DMS153 (cell line): ENCODE measurements around the gene PNO1.
"Not testable (repeated sequence)": the region's sequence is repeated elsewhere in the genome, so short reads cannot be mapped to it uniquely, and the experiment has no call there.

Source experiments
- DNase-seq: peaks from one replicate; lab custom pipeline; 2025; lab: John Stamatoyannopoulos, UW

PNO1 gene

DNA sequence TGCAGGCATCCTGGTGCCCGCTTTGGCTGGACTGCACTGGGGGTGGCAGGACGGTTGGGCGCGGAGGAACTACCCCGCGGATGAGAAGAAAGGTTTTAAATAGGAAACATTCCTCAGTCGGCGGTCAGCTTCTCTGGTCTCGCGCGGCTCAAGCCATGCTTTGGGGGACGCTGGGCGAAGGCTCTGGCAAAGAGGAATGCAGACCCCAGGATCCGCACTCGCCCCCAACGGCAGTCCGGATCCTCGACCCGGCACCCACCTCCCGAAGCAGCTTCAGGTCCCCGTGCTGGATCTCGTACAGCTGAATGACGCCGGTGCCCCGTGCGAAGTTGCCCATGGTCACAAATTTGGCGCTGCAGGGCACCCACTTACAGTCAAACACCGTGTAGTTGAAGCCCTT, 686 bp upstream of the PNO1 start:
- DNase-seq, result no peak

GRCh38 chr2:68158134-68158447, 403 bp downstream of the PNO1 start:
- no peak for DNase-seq

DNA sequence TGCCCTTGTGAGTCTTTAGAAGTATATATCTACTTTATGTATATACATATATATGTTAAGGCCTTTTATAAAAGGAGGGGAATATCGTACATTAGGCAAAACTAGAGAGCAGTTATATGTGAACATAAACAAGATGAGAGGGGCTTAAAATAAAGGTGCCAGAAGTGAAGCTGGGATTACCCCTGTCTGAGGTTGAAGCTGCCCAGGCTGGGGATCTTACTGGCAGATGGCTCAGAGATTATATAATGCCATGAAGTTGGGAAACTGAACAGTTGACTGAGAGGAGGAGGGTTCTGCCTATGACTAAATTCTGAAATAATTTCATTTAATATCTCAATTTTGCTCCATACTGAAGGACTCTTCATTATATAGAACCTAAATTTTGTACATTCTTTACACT, 6.0 kb downstream of the PNO1 start:
- no peak for DNase-seq

DNA sequence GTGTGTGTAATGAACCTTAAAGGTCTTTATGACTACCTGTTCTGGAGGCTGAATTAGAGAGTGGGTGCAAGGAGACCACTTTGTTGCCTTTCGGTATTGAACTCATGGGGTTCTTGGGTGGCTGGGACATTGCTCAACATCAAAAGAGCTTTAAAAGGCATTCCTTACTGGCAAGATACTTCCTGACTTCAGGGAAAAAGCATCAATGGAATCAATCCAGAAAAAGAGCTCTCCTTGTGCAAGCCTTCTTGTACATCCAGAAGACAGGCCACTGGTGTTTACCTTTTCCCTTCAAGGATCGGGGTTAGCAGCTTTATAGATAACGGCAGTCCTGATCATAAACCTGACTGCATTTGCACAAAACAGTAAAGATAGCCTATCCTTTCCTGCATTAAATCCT, 9.5 kb downstream of the PNO1 start:
- DNase-seq, result no peak

GRCh38 chr2:68169308-68169707, 11.6 kb downstream of the PNO1 start:
- no peak for DNase-seq

GRCh38 chr2:68171146-68171545, 13.5 kb downstream of the PNO1 start:
- no peak for DNase-seq

DNA sequence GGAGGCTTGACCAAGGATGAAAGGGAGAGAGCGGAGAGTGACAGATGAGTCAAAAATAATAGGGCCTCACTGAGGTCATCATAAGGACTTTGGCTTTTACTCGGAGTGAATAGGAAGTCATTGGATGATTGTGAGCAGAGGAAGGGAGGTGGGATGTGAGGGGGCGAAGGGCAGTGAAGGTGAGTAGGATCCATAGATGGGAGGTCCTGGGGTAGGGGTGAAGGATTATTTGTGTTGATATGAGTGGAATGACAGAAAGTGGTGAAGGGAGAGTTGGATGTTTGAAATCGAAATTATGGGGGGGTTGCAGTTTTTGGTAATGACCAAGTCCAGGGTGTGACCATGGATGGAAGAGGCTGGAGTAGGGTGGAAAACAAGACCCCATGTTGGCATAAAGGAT, 14.0 kb downstream of the PNO1 start:
- no peak for DNase-seq

GRCh38 chr2:68172521-68172920, 14.8 kb downstream of the PNO1 start:
- no peak for DNase-seq

GRCh38 chr2:68172990-68173700, 15.5 kb downstream of the PNO1 start:
- no peak for DNase-seq

- DNase-seq, result not testable (repeated sequence)
These were observed 17.5 kb downstream of the PNO1 start for GRCh38 chr2:68175210-68175609.

DNA sequence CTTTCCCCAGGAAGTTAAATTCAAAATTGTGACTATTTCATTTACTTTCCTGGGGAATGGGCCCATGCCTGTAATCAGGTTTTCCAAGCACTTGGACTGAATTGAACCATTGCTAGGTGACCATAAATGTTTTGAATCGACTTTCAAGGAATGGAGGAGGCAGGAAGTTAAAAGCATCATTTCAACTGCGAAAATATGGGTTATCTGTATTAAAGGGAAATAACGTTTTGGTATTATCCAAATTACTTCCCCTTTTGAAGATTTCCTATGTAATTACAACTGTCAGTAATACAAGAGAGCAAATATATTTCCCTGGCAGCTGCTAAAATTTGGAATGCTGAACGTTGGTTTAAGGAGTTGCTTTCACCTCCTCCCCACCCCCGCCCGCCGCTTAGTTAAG, 19.0 kb downstream of the PNO1 start:
- DNase-seq, result no peak

DNA sequence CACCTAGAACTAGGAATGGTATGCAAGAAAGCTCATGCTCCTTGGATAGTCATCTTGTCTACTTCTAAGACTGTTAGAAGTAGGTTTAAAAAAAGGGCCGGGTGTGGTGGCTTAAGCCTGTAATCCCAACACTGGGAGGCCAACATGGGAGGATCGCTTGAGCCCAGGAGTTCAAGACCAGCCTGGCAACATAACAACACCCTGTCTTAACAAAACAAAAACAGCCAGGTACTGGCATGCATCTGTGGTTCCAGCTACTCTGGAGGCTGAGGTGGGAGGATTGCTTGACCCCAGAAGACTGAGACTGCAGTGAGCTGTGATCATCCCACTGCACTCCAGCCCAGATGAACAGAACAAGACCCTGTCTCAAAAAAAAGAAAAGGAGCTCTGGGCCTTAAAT, 19.9 kb downstream of the PNO1 start:
- no peak for DNase-seq

DNA sequence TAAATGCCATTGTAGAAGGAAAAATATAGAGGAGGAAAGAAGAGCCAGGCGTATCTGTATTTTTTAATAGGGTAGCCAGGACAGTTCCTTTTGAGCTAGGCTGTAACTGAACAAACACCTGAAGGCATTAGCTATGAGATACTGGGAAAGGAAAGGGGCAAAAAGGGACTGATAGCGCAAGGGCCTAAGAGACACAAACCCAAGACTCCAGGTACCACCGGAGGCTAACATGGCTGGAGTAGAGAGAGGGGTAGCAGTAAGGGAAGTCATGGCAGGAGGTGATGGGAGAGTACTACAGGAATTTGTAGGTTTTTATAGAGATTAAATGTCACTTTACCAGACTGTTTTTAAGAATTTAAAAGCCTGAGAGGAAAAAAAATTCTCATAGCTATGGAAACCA, 20.7 kb downstream of the PNO1 start:
- no peak for DNase-seq

GRCh38 chr2:68178954-68179627, 21.4 kb downstream of the PNO1 start:
- no peak for DNase-seq

- DNase-seq, result no peak
These were observed 25.2 kb downstream of the PNO1 start for GRCh38 chr2:68182902-68183301.

DNA sequence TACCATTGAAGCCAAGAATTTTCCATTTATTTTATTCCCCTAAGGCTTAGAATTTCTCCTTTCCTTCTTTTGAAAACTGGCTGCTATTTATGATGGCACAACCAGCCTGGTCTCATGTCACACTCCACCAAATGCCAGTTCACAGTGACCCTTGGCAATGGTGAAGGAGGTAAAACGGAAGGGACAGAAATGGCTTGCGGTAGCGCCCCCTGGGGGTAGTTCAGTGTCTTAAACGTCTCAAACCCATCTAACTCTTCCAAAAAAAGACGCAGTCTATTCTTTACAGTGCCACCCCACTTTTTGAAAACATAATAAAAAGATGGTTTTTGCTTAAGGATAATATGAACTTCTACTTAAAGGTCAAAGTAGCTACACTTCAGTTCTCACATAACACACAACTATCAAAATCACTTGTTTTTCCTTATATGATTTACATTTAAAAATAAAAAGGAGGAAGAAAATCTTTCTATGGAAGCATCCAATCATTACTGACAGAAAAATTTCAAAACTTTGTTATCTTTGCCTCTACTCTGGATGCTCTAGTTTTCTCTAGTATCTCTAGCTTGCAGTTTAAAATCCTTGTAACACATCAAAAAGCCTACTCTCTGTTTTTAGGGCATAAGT, 28.0 kb downstream of the PNO1 start:
- no peak for DNase-seq

DNA sequence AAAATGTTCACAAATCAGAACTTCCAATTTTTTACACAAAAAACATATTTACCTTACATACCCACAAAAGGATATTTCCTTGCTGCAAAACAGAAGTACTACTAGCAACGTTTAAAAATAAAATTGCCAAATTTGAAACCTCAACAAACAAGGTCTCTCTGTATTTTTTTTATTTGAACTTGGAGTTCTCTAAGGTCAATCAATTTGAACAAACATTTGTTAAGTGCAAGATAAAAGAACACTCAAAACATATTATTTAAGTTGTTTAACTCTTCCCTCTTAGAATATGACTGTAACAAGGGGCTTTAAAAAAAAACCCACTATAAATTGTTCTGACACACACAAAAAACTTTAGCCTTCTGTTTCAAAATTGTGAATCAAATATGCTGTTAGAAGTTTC, 29.6 kb downstream of the PNO1 start:
- no peak for DNase-seq

DNA sequence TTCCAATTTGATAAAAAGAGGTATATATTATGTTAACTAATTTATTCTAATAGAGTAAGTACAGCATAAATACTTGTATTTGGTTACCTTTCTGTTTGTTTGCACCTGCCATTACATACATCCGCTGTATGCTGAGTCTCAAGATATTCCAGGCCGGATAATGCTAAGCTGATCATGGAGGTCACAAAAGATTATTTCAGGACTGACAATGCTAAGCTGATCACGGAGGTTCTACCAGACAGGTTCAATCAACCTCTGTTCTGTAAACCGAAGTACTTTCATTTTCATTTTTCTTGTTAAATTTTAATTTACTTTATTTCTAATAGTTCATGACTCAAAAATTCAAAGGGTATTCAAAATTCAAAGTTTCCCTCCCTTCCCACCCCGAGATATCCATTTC, 31.1 kb downstream of the PNO1 start:
- no peak for DNase-seq

DNA sequence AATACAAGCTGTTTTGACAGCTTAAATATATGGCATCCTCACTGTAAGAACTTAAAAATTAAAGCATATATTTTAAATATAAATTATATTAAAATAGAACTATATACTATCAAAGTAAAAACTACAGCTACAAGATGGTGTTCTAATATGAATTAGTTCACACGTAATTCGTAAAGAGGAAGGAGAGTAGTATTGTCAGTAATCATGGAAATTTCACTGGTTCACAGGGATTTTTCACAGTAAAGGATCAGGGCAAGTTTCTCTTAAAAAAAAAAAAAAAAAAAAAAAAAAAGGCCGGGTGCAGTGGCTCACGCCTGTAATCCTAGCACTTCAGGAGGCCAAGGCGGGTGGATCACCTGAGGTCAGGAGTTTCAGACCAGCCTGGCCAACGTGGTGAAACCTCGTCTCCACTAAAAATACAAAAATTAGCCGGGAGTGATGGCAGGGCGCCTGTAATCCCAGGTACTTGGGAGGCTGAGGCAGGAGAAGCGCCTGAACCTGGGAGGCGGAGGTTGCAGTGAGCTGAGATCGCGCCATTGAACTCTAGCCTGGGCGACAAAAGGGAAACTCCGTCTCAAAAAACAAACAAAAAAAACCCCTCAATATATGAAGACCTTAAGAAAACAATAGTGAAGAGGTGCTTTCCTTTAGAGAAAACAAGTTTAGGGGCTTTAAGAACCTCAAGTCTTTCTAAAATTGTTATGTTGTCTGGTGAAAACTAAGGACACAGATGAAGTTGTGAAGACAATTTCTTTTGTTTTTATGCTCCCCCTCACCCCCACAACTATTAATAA, 32.5 kb downstream of the PNO1 start:
- DNase-seq, result no peak

- no peak for DNase-seq
These were observed 33.5 kb downstream of the PNO1 start for GRCh38 chr2:68190991-68191731.

DNA sequence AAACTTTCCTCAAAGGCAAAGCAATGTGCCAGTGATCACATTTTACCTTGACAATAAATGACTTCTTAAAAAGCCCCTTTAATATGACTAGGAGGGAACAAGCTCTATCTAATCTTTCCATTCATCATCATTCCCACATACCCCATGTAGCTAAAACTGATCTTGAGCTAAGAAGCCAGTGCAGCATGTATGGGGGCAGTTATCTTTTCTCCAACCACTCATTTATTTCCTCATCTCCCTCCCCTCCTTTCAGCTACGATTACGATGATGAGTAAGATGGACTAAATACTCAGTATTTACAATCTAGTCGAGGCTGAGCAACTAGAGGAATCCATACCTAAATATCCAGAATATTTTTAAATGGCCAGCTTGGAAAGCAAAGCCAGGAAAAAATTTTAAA, 35.5 kb downstream of the PNO1 start:
- no peak for DNase-seq

DNA sequence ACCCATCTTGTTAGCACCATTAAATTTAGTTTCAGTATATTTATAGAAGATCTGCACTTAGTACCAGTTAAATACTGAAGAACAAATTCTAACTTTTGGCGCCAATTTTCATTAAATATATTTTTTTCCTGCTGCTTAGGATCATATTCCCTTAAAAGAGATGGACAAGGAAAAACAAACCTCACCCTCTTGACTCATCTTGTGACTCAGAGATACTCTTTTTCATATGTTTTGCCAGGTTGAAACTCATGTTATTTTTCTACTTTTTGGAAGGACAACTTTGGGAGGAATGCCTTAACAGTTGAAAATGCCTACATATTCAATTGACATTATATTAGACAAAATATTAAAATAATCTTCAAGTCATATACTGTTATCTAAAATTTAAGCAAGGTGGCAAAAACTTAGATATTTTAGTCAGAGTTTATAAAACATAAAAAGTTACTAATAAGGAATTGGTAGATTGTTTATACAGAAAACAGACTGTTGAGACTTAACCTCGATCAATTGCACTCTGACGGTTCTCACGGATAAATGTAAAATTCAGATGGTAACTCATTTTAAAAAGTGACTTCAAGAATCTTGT, 36.2 kb downstream of the PNO1 start:
- no peak for DNase-seq
